DOHH2 (cell line): Measurements from ENCODE around the gene SFI1.

Source experiments
- CTCF ChIP-seq: fragments of 200-600 bp; sonication (generic); IDR thresholded peaks from one replicate; pipeline ENCODE4 v1.5.1; 2014; ENCODE audit warnings: antibody characterized with exemption, mild to moderate bottlenecking, low read depth, low read length; ENCODE audit not compliant: poor library complexity, severe bottlenecking
- EZH2phosphoT487 ChIP-seq: fragments of 200-600 bp; sonication (generic); IDR thresholded peaks from 2 replicates; pipeline ENCODE4 v1.6.1; 2017; ENCODE audit warnings: borderline replicate concordance, mild to moderate bottlenecking, antibody characterized with exemption, low read length, moderate library complexity, mixed read lengths

DNA sequence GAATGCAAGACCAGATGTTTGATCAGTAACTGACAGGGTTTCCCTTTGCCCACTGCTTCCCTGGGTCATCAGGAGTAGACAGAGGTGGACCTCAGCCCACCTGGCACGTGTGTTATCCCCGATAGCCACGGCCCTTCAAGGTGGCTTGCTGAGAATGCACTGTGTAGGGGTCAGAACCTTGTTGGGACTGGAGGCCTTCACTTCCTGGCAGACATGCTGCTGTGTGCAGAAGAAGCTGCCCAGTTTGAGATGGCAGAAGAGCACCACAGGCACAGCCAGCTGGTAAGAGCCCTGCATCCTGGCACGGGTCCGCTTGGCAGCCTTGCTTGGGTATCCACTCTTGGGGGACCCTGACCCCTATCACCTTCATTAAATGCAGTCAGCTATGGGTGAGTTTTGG lies 81.8 kb downstream of the SFI1 start:
- no peak for TF ChIP-seq CTCF
- TF ChIP-seq EZH2phosphoT487 = no peak
